NCI-H1092 treated with DMSO at 0.1 percent for 48 hours (cell line): ENCODE results near the gene TTYH2.
A peak's percentile ranks its signal among the peaks of the same experiment; 100 is the strongest.

Experiments
- DNase-seq: peaks from one replicate; lab custom pipeline; 2025; lab: John Stamatoyannopoulos, UW

The TTYH2 gene

GRCh38 chr17:74292495-74292894, 79.1 kb downstream of the TTYH2 start:
- no peak for DNase-seq

GRCh38 chr17:74295625-74296547, 82.5 kb downstream of the TTYH2 start:
- no peak for DNase-seq

GRCh38 chr17:74296548-74296936, 83.2 kb downstream of the TTYH2 start:
- DNase-seq, result peak; percentile 25

GRCh38 chr17:74297941-74298340, 84.6 kb downstream of the TTYH2 start:
- no peak for DNase-seq

GRCh38 chr17:74298778-74299177, 85.4 kb downstream of the TTYH2 start:
- DNase-seq, result no peak

- DNase-seq, result no peak
Measured at GRCh38 chr17:74299226-74300009, 86.0 kb downstream of the TTYH2 start.

GRCh38 chr17:74303305-74303704, 89.9 kb downstream of the TTYH2 start:
- no peak for DNase-seq

GRCh38 chr17:74304184-74304583, 90.8 kb downstream of the TTYH2 start:
- DNase-seq, result no peak

- peak; percentile 77 for DNase-seq
Measured at GRCh38 chr17:74305865-74306654, 92.7 kb downstream of the TTYH2 start.

- no peak for DNase-seq
Measured at GRCh38 chr17:74307984-74308773, 94.8 kb downstream of the TTYH2 start.

GRCh38 chr17:74309902-74310301, 96.5 kb downstream of the TTYH2 start:
- no peak for DNase-seq
